SK-N-SH (cell line): Measurements from ENCODE around the gene PLA2G2C.

Source experiments
- CHD2 ChIP-seq: fragments of 150-350 bp; IDR thresholded peaks from 2 replicates; pipeline ENCODE4 v1.6.1; 2018; ENCODE audit warnings: low read length; ENCODE audit not compliant: partially characterized antibody
- CTCF ChIP-seq: fragments of 200-600 bp; sonication (generic); IDR thresholded peaks from 2 replicates; pipeline ENCODE4 v1.6.1; 2017; ENCODE audit warnings: antibody characterized with exemption, mild to moderate bottlenecking, moderate library complexity
- EP300 ChIP-seq, 2 experiments: IDR thresholded peaks; 2 replicates each; pipeline versions ENCODE4 v1.4.0 to v1.6.1; 2012; ENCODE audit warnings: borderline replicate concordance in 1 of 2, low read depth in 1 of 2, low read length in 1 of 2
- FOXJ3 ChIP-seq: sonication (generic); formaldehyde crosslinking; IDR thresholded peaks from 2 replicates; pipeline ENCODE4 v1.5.1; 2020; ENCODE audit warnings: mild to moderate bottlenecking, missing genetic modification reagents
- FOXM1 ChIP-seq: IDR thresholded peaks from 2 replicates; pipeline ENCODE4 v1.4.0; 2012; ENCODE audit warnings: low read depth, mild to moderate bottlenecking
- GABPA ChIP-seq: IDR thresholded peaks from 2 replicates; pipeline ENCODE4 v1.4.0; 2012; ENCODE audit warnings: low read depth, mild to moderate bottlenecking
- JUND ChIP-seq: IDR thresholded peaks from 2 replicates; pipeline ENCODE4 v1.4.0; 2012
- RAD21 ChIP-seq: IDR thresholded peaks from 2 replicates; pipeline ENCODE4 v1.6.1; 2012; ENCODE audit warnings: mild to moderate bottlenecking, low read length
- TAF1 ChIP-seq: IDR thresholded peaks from 2 replicates; pipeline ENCODE4 v1.6.1; 2012; ENCODE audit warnings: low read depth, mild to moderate bottlenecking, low read length, moderate library complexity, borderline replicate concordance
- USF1 ChIP-seq: IDR thresholded peaks from 2 replicates; pipeline ENCODE4 v1.4.0; 2012; ENCODE audit warnings: low read depth, borderline replicate concordance
- YY1 ChIP-seq: IDR thresholded peaks from 2 replicates; pipeline ENCODE4 v1.4.0; 2012; ENCODE audit warnings: low read depth, mild to moderate bottlenecking
- TF ChIP-seq, protein P1 (sequence below): IDR thresholded peaks from 2 replicates; pipeline ENCODE4 v1.6.1; 2012; ENCODE audit warnings: mild to moderate bottlenecking, low read depth, low read length, moderate library complexity
- TF ChIP-seq, protein P2 (sequence below): IDR thresholded peaks from 2 replicates; pipeline ENCODE4 v1.4.0; 2012; ENCODE audit warnings: low read depth

- no peak for TF ChIP-seq CTCF
- TF ChIP-seq, protein P1, sequence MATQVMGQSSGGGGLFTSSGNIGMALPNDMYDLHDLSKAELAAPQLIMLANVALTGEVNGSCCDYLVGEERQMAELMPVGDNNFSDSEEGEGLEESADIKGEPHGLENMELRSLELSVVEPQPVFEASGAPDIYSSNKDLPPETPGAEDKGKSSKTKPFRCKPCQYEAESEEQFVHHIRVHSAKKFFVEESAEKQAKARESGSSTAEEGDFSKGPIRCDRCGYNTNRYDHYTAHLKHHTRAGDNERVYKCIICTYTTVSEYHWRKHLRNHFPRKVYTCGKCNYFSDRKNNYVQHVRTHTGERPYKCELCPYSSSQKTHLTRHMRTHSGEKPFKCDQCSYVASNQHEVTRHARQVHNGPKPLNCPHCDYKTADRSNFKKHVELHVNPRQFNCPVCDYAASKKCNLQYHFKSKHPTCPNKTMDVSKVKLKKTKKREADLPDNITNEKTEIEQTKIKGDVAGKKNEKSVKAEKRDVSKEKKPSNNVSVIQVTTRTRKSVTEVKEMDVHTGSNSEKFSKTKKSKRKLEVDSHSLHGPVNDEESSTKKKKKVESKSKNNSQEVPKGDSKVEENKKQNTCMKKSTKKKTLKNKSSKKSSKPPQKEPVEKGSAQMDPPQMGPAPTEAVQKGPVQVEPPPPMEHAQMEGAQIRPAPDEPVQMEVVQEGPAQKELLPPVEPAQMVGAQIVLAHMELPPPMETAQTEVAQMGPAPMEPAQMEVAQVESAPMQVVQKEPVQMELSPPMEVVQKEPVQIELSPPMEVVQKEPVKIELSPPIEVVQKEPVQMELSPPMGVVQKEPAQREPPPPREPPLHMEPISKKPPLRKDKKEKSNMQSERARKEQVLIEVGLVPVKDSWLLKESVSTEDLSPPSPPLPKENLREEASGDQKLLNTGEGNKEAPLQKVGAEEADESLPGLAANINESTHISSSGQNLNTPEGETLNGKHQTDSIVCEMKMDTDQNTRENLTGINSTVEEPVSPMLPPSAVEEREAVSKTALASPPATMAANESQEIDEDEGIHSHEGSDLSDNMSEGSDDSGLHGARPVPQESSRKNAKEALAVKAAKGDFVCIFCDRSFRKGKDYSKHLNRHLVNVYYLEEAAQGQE: no peak
- no peak for TF ChIP-seq CHD2
- no peak for TF ChIP-seq GABPA
- TF ChIP-seq RAD21: no peak
- no peak for TF ChIP-seq TAF1
- no peak for TF ChIP-seq YY1
- no peak for TF ChIP-seq EP300 (IDR thresholded peaks at IDR 0.05; ENCODE audit: borderline replicate concordance in 1 of 2, low read depth in 1 of 2, low read length in 1 of 2)
- no peak for TF ChIP-seq FOXM1
- no peak for TF ChIP-seq USF1
- no peak for TF ChIP-seq JUND
- TF ChIP-seq, protein P2, sequence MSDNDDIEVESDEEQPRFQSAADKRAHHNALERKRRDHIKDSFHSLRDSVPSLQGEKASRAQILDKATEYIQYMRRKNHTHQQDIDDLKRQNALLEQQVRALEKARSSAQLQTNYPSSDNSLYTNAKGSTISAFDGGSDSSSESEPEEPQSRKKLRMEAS: no peak
- TF ChIP-seq FOXJ3 (CRISPR knock-in tag): no peak
Measured at GRCh38 chr1:20187103-20187812, 940 bp upstream of the PLA2G2C start.
